HL-60 (cell line): Measurements from ENCODE around the gene DNAH6.

Experiments
- GABPA ChIP-seq: IDR thresholded peaks from 2 replicates; pipeline ENCODE4 v1.6.1; 2012; ENCODE audit warnings: low read depth
- POLR2AphosphoS5 ChIP-seq: IDR thresholded peaks from 2 replicates; pipeline ENCODE4 v1.6.1; 2012; ENCODE audit warnings: low read depth
- SPI1 ChIP-seq: IDR thresholded peaks from 2 replicates; pipeline ENCODE4 v1.6.1; 2012; ENCODE audit warnings: low read depth, mild to moderate bottlenecking, borderline replicate concordance
- TF ChIP-seq, protein P1 (sequence below): IDR thresholded peaks from one replicate; pipeline ENCODE4 v1.5.1; 2011; ENCODE audit warnings: low read length, control low read depth, inconsistent platforms; ENCODE audit not compliant: insufficient read depth
- TF ChIP-seq, protein P2 (sequence below): IDR thresholded peaks from 2 replicates; pipeline ENCODE4 v1.6.1; 2012; ENCODE audit warnings: low read depth; ENCODE audit not compliant: insufficient replicate concordance

DNA sequence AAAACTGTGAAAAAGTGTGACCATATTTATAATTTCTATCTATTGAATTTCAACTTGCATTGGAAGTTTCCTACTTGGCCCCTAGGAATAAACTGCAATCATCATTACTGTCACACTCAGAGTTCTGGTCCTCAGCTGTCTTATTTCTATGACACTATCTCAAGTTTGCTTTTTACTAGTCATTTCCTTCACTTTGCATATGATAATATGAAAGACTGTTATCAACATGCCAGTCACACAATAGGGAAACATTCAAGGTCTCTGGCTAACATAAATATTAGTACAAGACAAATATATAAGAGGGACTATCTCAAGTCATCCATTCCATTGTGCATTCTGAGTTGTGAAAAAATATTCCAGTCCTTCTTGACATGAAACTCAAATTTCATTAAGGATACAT is 28.7 kb downstream of the DNAH6 start:
- TF ChIP-seq, protein P1, sequence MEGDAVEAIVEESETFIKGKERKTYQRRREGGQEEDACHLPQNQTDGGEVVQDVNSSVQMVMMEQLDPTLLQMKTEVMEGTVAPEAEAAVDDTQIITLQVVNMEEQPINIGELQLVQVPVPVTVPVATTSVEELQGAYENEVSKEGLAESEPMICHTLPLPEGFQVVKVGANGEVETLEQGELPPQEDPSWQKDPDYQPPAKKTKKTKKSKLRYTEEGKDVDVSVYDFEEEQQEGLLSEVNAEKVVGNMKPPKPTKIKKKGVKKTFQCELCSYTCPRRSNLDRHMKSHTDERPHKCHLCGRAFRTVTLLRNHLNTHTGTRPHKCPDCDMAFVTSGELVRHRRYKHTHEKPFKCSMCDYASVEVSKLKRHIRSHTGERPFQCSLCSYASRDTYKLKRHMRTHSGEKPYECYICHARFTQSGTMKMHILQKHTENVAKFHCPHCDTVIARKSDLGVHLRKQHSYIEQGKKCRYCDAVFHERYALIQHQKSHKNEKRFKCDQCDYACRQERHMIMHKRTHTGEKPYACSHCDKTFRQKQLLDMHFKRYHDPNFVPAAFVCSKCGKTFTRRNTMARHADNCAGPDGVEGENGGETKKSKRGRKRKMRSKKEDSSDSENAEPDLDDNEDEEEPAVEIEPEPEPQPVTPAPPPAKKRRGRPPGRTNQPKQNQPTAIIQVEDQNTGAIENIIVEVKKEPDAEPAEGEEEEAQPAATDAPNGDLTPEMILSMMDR = no peak
- TF ChIP-seq, protein P2, sequence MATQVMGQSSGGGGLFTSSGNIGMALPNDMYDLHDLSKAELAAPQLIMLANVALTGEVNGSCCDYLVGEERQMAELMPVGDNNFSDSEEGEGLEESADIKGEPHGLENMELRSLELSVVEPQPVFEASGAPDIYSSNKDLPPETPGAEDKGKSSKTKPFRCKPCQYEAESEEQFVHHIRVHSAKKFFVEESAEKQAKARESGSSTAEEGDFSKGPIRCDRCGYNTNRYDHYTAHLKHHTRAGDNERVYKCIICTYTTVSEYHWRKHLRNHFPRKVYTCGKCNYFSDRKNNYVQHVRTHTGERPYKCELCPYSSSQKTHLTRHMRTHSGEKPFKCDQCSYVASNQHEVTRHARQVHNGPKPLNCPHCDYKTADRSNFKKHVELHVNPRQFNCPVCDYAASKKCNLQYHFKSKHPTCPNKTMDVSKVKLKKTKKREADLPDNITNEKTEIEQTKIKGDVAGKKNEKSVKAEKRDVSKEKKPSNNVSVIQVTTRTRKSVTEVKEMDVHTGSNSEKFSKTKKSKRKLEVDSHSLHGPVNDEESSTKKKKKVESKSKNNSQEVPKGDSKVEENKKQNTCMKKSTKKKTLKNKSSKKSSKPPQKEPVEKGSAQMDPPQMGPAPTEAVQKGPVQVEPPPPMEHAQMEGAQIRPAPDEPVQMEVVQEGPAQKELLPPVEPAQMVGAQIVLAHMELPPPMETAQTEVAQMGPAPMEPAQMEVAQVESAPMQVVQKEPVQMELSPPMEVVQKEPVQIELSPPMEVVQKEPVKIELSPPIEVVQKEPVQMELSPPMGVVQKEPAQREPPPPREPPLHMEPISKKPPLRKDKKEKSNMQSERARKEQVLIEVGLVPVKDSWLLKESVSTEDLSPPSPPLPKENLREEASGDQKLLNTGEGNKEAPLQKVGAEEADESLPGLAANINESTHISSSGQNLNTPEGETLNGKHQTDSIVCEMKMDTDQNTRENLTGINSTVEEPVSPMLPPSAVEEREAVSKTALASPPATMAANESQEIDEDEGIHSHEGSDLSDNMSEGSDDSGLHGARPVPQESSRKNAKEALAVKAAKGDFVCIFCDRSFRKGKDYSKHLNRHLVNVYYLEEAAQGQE = no peak
- TF ChIP-seq POLR2AphosphoS5 = no peak
- no peak for TF ChIP-seq SPI1
- TF ChIP-seq GABPA = no peak
